ENCODE results near the gene PTPA.

GRCh38 chr9:129151469-129151868 is 40.3 kb downstream of the PTPA start:
- TF ChIP-seq CTCF (IDR thresholded peaks at IDR 0.05; ENCODE audit: extremely low read depth in 1 of 2, insufficient read depth in 1 of 2, low read depth in 1 of 2, low read length in 2 of 2) (no peak), POLR2A (IDR thresholded peaks at IDR 0.05; ENCODE audit: low read depth, low read length) (no peak), POLR2AphosphoS5 (IDR thresholded peaks at IDR 0.05; ENCODE audit: insufficient read depth, low read depth, low read length) (no peak), FOS (IDR thresholded peaks at IDR 0.05; ENCODE audit: borderline replicate concordance, insufficient read depth, low read length) (no peak), EZH2 (IDR thresholded peaks at IDR 0.05; ENCODE audit: borderline replicate concordance, low read depth, low read length, severe bottlenecking) (no peak), MYC (IDR thresholded peaks at IDR 0.05; ENCODE audit: low read depth, low read length) (no peak), JUN (IDR thresholded peaks at IDR 0.05; ENCODE audit: borderline replicate concordance, insufficient read depth, insufficient read length, low read depth) (no peak), GATA2 (IDR thresholded peaks at IDR 0.05; ENCODE audit: insufficient read depth, insufficient read length, low read depth, low read length) (no peak), MAX (IDR thresholded peaks at IDR 0.05; ENCODE audit: insufficient read depth, insufficient read length) (no peak)

Measured in endothelial cell of umbilical vein (primary cell).